GM12873 (cell line): ENCODE results near the gene GMDS.

ENCODE experiments used
- CTCF ChIP-seq: IDR thresholded peaks from 2 replicates; pipeline ENCODE4 v1.5.1; 2012; ENCODE audit warnings: low read depth, mild to moderate bottlenecking, moderate library complexity, low read length, control low read depth; ENCODE audit not compliant: insufficient read depth; ENCODE audit errors: missing control alignments

GMDS gene

GRCh38 chr6:1745814-1746213 lies 499.6 kb downstream of the GMDS start:
- no peak for TF ChIP-seq CTCF

DNA sequence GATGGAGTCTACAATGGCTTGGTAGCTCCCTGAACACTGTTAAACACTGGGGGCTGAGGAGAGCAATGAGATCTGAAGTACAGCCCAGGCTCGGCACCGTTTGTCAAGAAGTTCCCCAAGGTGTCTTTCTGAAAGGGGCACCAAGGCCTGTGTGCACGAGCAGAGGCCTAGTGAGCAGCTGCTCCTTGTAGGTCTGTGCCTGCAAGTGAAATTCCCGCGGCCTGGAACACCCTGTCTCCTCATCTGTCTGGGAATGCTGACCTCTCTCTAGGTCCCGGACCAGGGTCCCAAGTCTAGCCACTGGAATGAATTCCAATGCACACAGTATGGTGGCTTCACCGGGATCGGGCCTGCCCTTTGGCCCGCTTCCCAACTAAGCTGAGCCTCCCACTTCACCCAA lies 500.9 kb downstream of the GMDS start:
- no peak for TF ChIP-seq CTCF

GRCh38 chr6:1739680-1740079 lies 505.7 kb downstream of the GMDS start:
- no peak for TF ChIP-seq CTCF

GRCh38 chr6:1739220-1739619 lies 506.2 kb downstream of the GMDS start:
- no peak for TF ChIP-seq CTCF

GRCh38 chr6:1738558-1739081 lies 506.8 kb downstream of the GMDS start:
- TF ChIP-seq CTCF: no peak

DNA sequence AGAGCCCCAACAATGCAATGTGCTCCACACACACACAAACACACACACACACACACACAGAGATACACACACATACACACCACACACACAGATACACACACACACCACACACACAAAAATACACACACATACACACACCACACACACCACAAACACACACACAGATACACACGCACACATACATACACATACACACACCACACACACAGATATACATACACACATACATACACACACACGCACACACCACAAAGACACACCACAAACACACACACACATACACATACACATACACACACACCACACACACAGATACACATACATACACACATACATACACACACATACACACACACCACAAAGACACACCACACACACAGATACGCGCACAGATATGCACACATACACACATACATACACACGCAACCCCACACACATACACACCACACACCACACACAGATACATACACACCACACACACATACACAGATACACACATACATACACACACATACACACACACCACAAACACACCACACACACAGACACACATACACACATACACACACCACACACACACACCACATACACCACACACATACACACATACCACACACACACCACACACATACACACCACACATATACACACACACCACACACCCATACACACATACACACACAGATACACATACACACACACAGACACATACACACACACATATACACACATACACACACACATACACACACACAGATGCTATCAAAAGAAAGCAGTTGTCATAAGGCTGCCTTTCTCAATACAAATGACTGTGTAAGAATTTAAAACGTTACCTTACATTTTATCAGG lies 507.7 kb downstream of the GMDS start:
- no peak for TF ChIP-seq CTCF

GRCh38 chr6:1736346-1737105 lies 508.9 kb downstream of the GMDS start:
- TF ChIP-seq CTCF: no peak
